ENCODE results near the gene USP30. TPM values are rescaled to one million over a fixed set of nuclear protein-coding genes. Genes with fewer than 3 reads are reported as not detected.
"Not testable (repeated sequence)": the region's sequence is repeated elsewhere in the genome, so short reads cannot be mapped to it uniquely, and the experiment has no call there.

The USP30 gene
- total and polyA plus RNA-seq, 9 of the 15 experiments (the other 6 are each of a cell fraction or from before 2014, with no cell fraction given), result 1.4 to 15.2 (median 7.0) TPM

GRCh38 chr12:109053382-109054123, 1.2 kb downstream of the USP30 start:
- Histone ChIP-seq H3K27me3 (ENCODE audit: control insufficient read depth in 2 of 2, insufficient read depth in 2 of 2, low read length in 2 of 2) (no peaks in the 10 kb centered on the region), H3K9me3 (replicated peaks; ENCODE audit: control insufficient read depth, insufficient read depth, low read depth, low read length) (no peaks in the 10 kb centered on the region), H3K9me1 (ENCODE audit: control insufficient read depth, insufficient read depth, low read length) (no peaks in the 10 kb centered on the region), H3K4me2 (ENCODE audit: insufficient read depth, low read length) (peak overlapping the region; percentile 89), H3K4me1 (replicated peaks in 1 of 2; ENCODE audit: control insufficient read depth in 2 of 2, insufficient read depth in 2 of 2, low read length in 2 of 2) (peaks cover 0 to 2% of the 10 kb centered on the region in 2 experiments; a peak in 2 of 5 replicates), H3K9ac (ENCODE audit: insufficient read depth in 1 of 2, low read depth in 2 of 2, low read length in 2 of 2) (peak overlapping the region; percentile 85 to 92; a peak in 3 of 4 replicates), H2AFZ (ENCODE audit: low read depth, low read length) (peak overlapping the region; percentile 95), H3K79me2 (ENCODE audit: control insufficient read depth, insufficient read depth, low read length) (peaks cover 11% of the 10 kb centered on the region; the same call in 1 of the 3 replicates), H4K20me1 (replicated peaks; ENCODE audit: control insufficient read depth, insufficient read depth, low read length) (no peaks in the 10 kb centered on the region), H3K27ac (ENCODE audit: extremely low read depth, low read depth, low read length) (peak overlapping the region; percentile 63), H3K36me3 (ENCODE audit: control insufficient read depth, insufficient read depth, low read length) (peaks cover 5% of the 10 kb centered on the region; the same call in 1 of the 3 replicates), H3K4me3 (peak overlapping the region; percentile 94)
- TF ChIP-seq, protein P1, sequence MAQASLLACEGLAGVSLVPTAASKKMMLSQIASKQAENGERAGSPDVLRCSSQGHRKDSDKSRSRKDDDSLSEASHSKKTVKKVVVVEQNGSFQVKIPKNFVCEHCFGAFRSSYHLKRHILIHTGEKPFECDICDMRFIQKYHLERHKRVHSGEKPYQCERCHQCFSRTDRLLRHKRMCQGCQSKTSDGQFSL (CRISPR knock-in tag; IDR thresholded peaks at IDR 0.05), result no peak
- TF ChIP-seq, protein P1 (tag; IDR thresholded peaks at IDR 0.05), result no peak
- TF ChIP-seq GTF2E2 (tag; IDR thresholded peaks at IDR 0.05), result 0 out of 2 replicates have a peak, but pooled peaks have one; percentile 41
- 0 out of 2 replicates have a peak, but pooled peaks have one; percentile 13 for TF ChIP-seq CREM (IDR thresholded peaks at IDR 0.05; ENCODE audit: low read depth)
- no peak for TF ChIP-seq JUND (IDR thresholded peaks at IDR 0.05; ENCODE audit: borderline replicate concordance, low read depth, low read length)
- TF ChIP-seq JUND (tag; IDR thresholded peaks at IDR 0.05; ENCODE audit: borderline replicate concordance, low read depth, low read length), result peak; percentile 37; the same call in 1 of the 3 replicates
- TF ChIP-seq HDAC8 (tag; IDR thresholded peaks at IDR 0.05), result no peak
- no peak for TF ChIP-seq PHF20 (IDR thresholded peaks at IDR 0.05; ENCODE audit: partially characterized antibody)
- no peak for TF ChIP-seq PHTF2 (CRISPR knock-in tag; IDR thresholded peaks at IDR 0.05)
- no peak for TF ChIP-seq ZSCAN32 (CRISPR knock-in tag; IDR thresholded peaks at IDR 0.05)
- TF ChIP-seq, protein P2, sequence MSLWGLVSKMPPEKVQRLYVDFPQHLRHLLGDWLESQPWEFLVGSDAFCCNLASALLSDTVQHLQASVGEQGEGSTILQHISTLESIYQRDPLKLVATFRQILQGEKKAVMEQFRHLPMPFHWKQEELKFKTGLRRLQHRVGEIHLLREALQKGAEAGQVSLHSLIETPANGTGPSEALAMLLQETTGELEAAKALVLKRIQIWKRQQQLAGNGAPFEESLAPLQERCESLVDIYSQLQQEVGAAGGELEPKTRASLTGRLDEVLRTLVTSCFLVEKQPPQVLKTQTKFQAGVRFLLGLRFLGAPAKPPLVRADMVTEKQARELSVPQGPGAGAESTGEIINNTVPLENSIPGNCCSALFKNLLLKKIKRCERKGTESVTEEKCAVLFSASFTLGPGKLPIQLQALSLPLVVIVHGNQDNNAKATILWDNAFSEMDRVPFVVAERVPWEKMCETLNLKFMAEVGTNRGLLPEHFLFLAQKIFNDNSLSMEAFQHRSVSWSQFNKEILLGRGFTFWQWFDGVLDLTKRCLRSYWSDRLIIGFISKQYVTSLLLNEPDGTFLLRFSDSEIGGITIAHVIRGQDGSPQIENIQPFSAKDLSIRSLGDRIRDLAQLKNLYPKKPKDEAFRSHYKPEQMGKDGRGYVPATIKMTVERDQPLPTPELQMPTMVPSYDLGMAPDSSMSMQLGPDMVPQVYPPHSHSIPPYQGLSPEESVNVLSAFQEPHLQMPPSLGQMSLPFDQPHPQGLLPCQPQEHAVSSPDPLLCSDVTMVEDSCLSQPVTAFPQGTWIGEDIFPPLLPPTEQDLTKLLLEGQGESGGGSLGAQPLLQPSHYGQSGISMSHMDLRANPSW (CRISPR knock-in tag; IDR thresholded peaks at IDR 0.05), result no peak
- TF ChIP-seq ZBTB8A (IDR thresholded peaks at IDR 0.05; ENCODE audit: partially characterized antibody), result no peak
- ATAC-seq (peak; percentile 32), DNase-seq (ENCODE audit: extremely low read depth in 1 of 4, low spot score in 3 of 4) (peak; percentile 29 to 35 (median 32)), FAIRE-seq (no peak)
- POLR2A ChIA-PET, result interaction anchor here (1.0 to 1.2 kb wide), 2 partner anchors 12 to 26 kb away, joined by 3 to 4 read pairs; no protein-coding TSS in a partner anchor
- 4% methylated on average over 9 of the region's 9 CpGs for WGBS (ENCODE audit: insufficient coverage, low coverage, missing lambda C conversion rate)
- CTCF ChIA-PET (ENCODE audit: low intra/inter-chr PET ratio), result no interaction called here
- in situ Hi-C loops (cut with MboI), result no loop called here
- intact Hi-C loops (cut with micrococcal nuclease), result no loop called here
- no TSS peak for BruUV-seq (replicated peaks)

DNA sequence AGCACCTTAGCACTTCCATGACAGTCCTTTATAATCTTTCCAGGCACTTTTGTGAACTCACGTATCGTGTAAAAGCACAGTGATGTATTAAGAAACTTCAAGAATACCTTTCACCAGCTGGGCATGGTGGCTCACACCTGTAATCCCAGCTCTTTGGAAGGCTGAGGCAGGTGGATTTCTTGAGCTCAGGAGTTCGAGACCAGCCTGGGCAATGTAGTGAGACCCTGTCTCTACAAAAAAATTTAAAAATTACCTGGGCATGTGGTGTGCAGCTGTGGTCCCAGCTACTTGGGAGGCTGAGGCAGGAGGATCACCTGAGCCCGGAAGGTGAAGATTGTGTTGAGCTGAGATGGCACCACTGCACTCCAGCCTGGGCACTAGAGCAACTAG, 1.7 kb downstream of the USP30 start:
- CTCF ChIA-PET (ENCODE audit: low intra/inter-chr PET ratio); H3K4me3 ChIP-seq; H3K27ac ChIP-seq (ENCODE audit: extremely low read depth, low read depth, low read length); H3K9me3 ChIP-seq (replicated peaks; ENCODE audit: control insufficient read depth, insufficient read depth, low read depth, low read length); BruUV-seq (replicated peaks); DNase-seq (ENCODE audit: extremely low read depth in 1 of 4, low spot score in 3 of 4); H3K9me1 ChIP-seq (ENCODE audit: control insufficient read depth, insufficient read depth, low read length); H2AFZ ChIP-seq (ENCODE audit: low read depth, low read length); FAIRE-seq; intact Hi-C loops (cut with micrococcal nuclease); H3K27me3 ChIP-seq (ENCODE audit: control insufficient read depth in 2 of 2, insufficient read depth in 2 of 2, low read length in 2 of 2); H3K36me3 ChIP-seq (ENCODE audit: control insufficient read depth, insufficient read depth, low read length); in situ Hi-C loops (cut with MboI); H3K4me1 ChIP-seq (replicated peaks in 1 of 2; ENCODE audit: control insufficient read depth in 2 of 2, insufficient read depth in 2 of 2, low read length in 2 of 2); H4K20me1 ChIP-seq (replicated peaks; ENCODE audit: control insufficient read depth, insufficient read depth, low read length); ATAC-seq: not testable (repeated sequence)
- H3K9ac ChIP-seq (ENCODE audit: insufficient read depth in 1 of 2, low read depth in 2 of 2, low read length in 2 of 2), result peak overlapping the region in 1 of 2 experiments; percentile 85; a peak in 1 of 4 replicates
- H3K4me2 ChIP-seq (ENCODE audit: insufficient read depth, low read length), result 0 out of 2 replicates have a peak overlapping the region, but pooled peaks have one; percentile 89
- POLR2A ChIA-PET, result interaction anchor here (1.0 to 1.2 kb wide), 2 partner anchors 12 to 25 kb away, joined by 3 to 4 read pairs; no protein-coding TSS in a partner anchor
- H3K79me2 ChIP-seq (ENCODE audit: control insufficient read depth, insufficient read depth, low read length), result peaks cover 11% of the 10 kb centered on the region; the same call in 1 of the 3 replicates
- WGBS (ENCODE audit: insufficient coverage, low coverage, missing lambda C conversion rate), result 80% methylated on average over 4 of the region's 4 CpGs

All from K562 (cell line).